Thyroid gland (tissue), 4 donors: ENCODE measurements around the gene ZPBP2. TPM values are rescaled to one million over a fixed set of nuclear protein-coding genes. Genes with fewer than 3 reads are reported as not detected.
"Not testable (repeated sequence)": the region's sequence is repeated elsewhere in the genome, so short reads cannot be mapped to it uniquely, and the experiment has no call there.

Experiments
- DNase-seq, 2 donors: peaks; one replicate each; pipeline ENCODE4 v3.0.0-alpha.2; 2019
- H3K27ac ChIP-seq, 3 donors: fragments of 200-600 bp; sonication (generic); 1 replicate in 2 of 3; 2 replicates in 1 of 3; pipeline ENCODE4 v1.5.1; 2016 to 2019; ENCODE audit warnings: mild to moderate bottlenecking in 1 of 3, moderate library complexity in 1 of 3
- H3K27me3 ChIP-seq: fragments of 200-600 bp; sonication (generic); one replicate; pipeline ENCODE4 v1.5.1; 2019
- H3K36me3 ChIP-seq, 2 donors: fragments of 200-600 bp; sonication (generic); one replicate each; pipeline ENCODE4 v1.5.1; 2016 to 2019
- H3K4me1 ChIP-seq, 2 donors: fragments of 200-600 bp; sonication (generic); one replicate each; pipeline ENCODE4 v1.5.1; 2017 to 2019
- H3K4me3 ChIP-seq, 3 donors: fragments of 200-600 bp; sonication (generic); replicated peaks in 1 of 3; 1 replicate in 2 of 3; 2 replicates in 1 of 3; pipeline ENCODE4 v1.5.1; 2016; ENCODE audit warnings: mild to moderate bottlenecking in 1 of 3
- H3K9me3 ChIP-seq: fragments of 200-600 bp; sonication (generic); one replicate; pipeline ENCODE4 v1.5.1; 2017
- CTCF ChIP-seq, 6 experiments: fragments of 200-600 bp in 3 of 6; fragments of 450-650 bp in 3 of 6; sonication (generic) in 3 of 6; IDR thresholded peaks; one replicate each; pipeline ENCODE4 v1.5.1; 2016 to 2019; ENCODE audit warnings: antibody characterized with exemption in 6 of 6, mild to moderate bottlenecking in 2 of 6, inconsistent platforms in 1 of 6, moderate library complexity in 1 of 6
- POLR2A ChIP-seq, 2 donors: fragments of 450-650 bp; IDR thresholded peaks; one replicate each; pipeline ENCODE4 v1.6.1; 2017; ENCODE audit warnings: antibody characterized with exemption in 2 of 2, mild to moderate bottlenecking in 2 of 2, moderate library complexity in 1 of 2
- WGBS, 2 donors: methylation state at CpG; one replicate each; pipeline ENCODE4 v1.1.5; 2017; 5-methylcytosine and 5-hydroxymethylcytosine counted together
- intact Hi-C: fragments of 100-400 bp; cut with DNase I; formaldehyde crosslinking; loops from one replicate; pipeline ENCODE4 v1.15.1; 2023
- total RNA-seq, 4 donors: library from RNA; depleted of rRNA; stranded (reverse); fragments of >200 nt; gene quantifications; one replicate each; pipeline ENCODE4 v1.2.3, GENCODE V29; 2016

Gene ZPBP2
- total RNA-seq, 4 donors from 2014 or later: 0.40 TPM; not detected in 3

GRCh38 chr17:39894681-39895376 is 26.8 kb downstream of the ZPBP2 start:
- no peak for TF ChIP-seq CTCF (IDR thresholded peaks at IDR 0.05)
- no peak for TF ChIP-seq POLR2A (IDR thresholded peaks at IDR 0.05)
- peak overlapping the region in 2 of 3 donors; percentile 5 to 54 for H3K27ac ChIP-seq
- WGBS, 2 donors: 11 to 24% methylated on average over 3 of the region's 3 CpGs
- DNase-seq: no peak
- no peaks in the 10 kb centered on the region for H3K27me3 ChIP-seq
- no peak overlapping the region for H3K4me3 ChIP-seq
- peaks cover 14 to 21% of the 10 kb centered on the region in 2 donors for H3K4me1 ChIP-seq
- no peaks in the 10 kb centered on the region for H3K36me3 ChIP-seq
- H3K9me3 ChIP-seq: no peaks in the 10 kb centered on the region
- intact Hi-C loops: no loop called here

GRCh38 chr17:39898088-39898487 is 30.1 kb downstream of the ZPBP2 start:
- TF ChIP-seq POLR2A (IDR thresholded peaks at IDR 0.05): no peak
- no peak for TF ChIP-seq CTCF (IDR thresholded peaks at IDR 0.05)
- Histone ChIP-seq H3K4me1 (peaks cover 18 to 21% of the 10 kb centered on the region in 2 donors), H3K27ac (no peak overlapping the region), H3K36me3 (no peaks in the 10 kb centered on the region), H3K27me3 (no peaks in the 10 kb centered on the region), H3K9me3 (no peaks in the 10 kb centered on the region), H3K4me3 (no peak overlapping the region)
- no peak for DNase-seq
- intact Hi-C loops: no loop called here
- 97 to 98% methylated on average over 4 of the region's 4 CpGs for WGBS, 2 donors

DNA sequence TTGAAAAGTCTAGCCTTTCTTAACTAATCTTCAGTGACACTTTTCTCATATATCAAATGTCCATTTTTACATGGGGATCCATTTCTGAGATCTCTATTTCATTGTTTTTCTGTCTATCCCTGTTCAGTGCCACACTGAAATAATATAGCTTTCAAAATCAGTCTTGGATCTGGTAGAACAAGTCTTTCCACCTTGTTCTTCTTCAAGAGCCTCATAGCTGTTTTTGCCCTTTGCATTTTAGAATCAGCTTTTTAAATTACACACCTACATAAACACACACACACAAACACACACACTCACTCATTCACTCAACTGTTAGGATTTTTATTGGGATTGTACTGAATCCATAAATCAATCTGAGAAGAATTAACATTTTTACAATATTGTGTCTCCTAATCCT is 31.2 kb downstream of the ZPBP2 start:
- no peak overlapping the region for H3K4me3 ChIP-seq
- DNase-seq: no peak
- H3K9me3 ChIP-seq: no peaks in the 10 kb centered on the region
- H3K27me3 ChIP-seq: no peaks in the 10 kb centered on the region
- intact Hi-C loops: no loop called here
- no peaks in the 10 kb centered on the region for H3K36me3 ChIP-seq
- H3K4me1 ChIP-seq: peaks cover 18 to 21% of the 10 kb centered on the region in 2 donors
- H3K27ac ChIP-seq: peak overlapping the region in 1 of 3 donors; percentile 72
- TF ChIP-seq CTCF (IDR thresholded peaks at IDR 0.05) (no peak), POLR2A (IDR thresholded peaks at IDR 0.05) (no peak)

GRCh38 chr17:39902027-39902426 is 34.0 kb downstream of the ZPBP2 start:
- H3K4me1 ChIP-seq: peaks cover 11 to 12% of the 10 kb centered on the region in 2 donors
- H3K36me3 ChIP-seq, DNase-seq, H3K27ac ChIP-seq, H3K4me3 ChIP-seq, intact Hi-C loops, H3K27me3 ChIP-seq, H3K9me3 ChIP-seq: not testable (repeated sequence)
- WGBS, 2 donors: 96 to 98% methylated on average over 2 of the region's 2 CpGs

DNA sequence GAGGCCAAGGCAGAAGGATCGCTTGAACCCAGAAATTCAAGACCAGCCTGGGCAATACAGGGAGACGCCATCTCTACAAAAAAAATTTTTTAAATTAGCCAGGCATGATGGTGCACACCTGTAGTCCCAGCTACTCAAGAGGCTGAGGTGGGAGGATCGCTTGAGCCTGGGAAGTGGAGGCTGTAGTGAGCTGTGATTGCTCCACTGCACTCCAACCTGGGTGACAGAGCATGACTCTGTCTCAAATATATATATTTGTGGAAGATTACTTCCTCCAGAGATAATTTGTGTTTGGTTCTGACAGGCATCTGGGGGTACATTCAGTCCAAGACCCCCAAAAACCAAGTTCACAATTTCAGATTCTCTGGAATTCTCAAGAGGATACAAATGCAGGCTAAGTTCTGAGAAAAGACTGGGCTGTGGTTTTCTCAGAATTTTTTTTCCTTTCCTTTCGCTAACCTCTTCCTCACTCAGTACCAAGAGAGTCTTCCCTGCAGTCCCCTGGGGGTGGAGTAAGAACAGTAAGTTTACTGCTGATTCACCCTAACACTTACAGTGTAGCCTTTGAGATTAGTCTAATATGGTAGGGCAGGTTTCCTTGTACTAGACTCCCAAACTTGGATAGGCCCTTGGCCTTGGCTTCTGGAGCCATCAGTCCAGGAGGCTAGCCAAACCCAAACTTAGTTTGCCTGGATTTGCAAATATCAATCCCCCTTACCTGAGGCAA is 35.3 kb downstream of the ZPBP2 start:
- intact Hi-C loops: no loop called here
- H3K36me3 ChIP-seq: no peaks in the 10 kb centered on the region
- no peaks in the 10 kb centered on the region for H3K9me3 ChIP-seq
- no peak overlapping the region for H3K4me3 ChIP-seq
- no peak for DNase-seq
- WGBS, 2 donors: 90 to 95% methylated on average over 4 of the region's 4 CpGs
- no peak overlapping the region for H3K27ac ChIP-seq
- no peaks in the 10 kb centered on the region for H3K27me3 ChIP-seq
- H3K4me1 ChIP-seq: peaks cover 11 to 12% of the 10 kb centered on the region in 2 donors
- TF ChIP-seq CTCF (IDR thresholded peaks at IDR 0.05) (no peak), POLR2A (IDR thresholded peaks at IDR 0.05) (no peak)
